SKM-1 (cell line): ENCODE measurements around the gene CORIN.
"Not testable (repeated sequence)": the region's sequence is repeated elsewhere in the genome, so short reads cannot be mapped to it uniquely, and the experiment has no call there.

Experiments used
- DNase-seq: peaks from one replicate; lab custom pipeline; 2025; ENCODE audit not compliant: unreplicated experiment; lab: John Stamatoyannopoulos, UW

CORIN gene

DNA sequence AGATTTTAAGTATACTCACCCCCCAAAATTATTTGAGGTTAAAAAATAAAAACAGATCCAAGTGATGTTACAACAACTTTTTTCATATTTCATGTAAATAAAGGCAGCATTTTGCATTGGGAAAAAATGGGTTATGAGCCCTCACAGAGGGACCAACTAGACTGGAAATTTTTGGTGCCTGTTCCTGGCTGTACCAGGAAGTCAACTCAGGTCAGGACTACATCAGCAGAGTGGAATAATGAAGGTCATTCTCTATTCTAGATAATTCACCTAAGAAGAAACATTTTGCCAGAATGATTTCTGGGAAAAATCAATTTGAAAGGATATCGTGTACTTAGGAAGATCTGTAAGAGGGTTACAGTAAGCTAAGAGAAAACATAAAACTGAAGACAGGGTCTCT lies 66.8 kb downstream of the CORIN start:
- DNase-seq: no peak

GRCh38 chr4:47767956-47768355 lies 69.9 kb downstream of the CORIN start:
- not testable (repeated sequence) for DNase-seq

DNA sequence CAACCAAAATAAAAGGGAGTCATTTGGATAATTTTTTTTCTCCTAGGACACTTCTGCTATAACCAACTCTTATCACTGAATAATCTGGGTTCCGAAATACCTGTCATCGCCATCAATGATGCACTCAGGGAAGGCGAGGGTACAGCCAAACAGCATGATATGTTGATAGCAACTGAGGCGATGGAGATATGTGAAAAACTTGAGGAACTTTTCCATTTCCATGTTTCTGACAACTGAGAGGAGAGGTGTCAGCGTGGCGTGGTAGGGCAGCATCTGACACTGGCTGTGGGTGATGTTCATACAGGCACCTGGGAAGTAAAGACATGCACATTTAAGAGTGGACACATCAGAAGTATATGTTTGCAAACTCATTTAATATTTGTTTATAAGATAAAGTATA lies 74.6 kb downstream of the CORIN start:
- DNase-seq: no peak

- no peak for DNase-seq
These were observed 75.2 kb downstream of the CORIN start for GRCh38 chr4:47762376-47763266.

- DNase-seq: not testable (repeated sequence)
These were observed 84.6 kb downstream of the CORIN start for GRCh38 chr4:47753316-47753715.

DNA sequence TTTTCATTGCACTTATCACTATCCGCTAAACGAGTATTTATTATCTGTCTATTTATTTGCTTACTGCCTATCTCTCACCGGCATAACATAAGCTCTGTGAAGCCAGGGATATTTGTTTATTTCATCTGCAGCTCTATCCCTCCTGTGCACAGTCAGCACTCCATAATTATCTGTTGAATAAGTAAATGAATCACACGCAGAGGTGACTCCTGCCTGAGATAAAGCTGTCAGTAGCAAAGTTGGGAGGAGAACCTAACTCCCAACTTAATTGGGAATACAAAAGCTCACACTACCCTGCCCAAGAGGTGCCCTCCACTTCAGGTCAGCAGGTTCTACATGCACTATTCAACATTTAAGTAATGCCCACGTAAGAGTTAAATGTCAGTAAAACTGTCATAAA lies 85.7 kb downstream of the CORIN start:
- no peak for DNase-seq

DNA sequence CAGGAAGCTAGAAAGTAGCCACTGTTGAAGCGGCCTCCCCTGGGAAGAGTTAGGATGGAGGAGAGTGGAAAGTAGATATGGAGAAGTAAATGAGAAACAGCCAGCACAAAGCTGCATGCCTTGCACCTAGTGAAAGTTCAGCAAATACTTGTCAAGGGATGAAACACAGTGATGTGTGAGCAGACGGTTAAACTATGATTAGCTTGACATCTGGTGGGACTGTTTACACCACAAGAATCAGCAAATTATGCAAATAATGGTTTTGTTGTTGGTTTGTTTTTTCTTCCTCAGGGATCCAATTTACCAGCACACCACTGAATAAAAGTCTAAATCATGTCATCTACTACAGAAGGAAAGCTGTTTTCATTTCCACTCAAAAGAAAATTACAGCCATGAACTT lies 87.1 kb downstream of the CORIN start:
- no peak for DNase-seq

DNA sequence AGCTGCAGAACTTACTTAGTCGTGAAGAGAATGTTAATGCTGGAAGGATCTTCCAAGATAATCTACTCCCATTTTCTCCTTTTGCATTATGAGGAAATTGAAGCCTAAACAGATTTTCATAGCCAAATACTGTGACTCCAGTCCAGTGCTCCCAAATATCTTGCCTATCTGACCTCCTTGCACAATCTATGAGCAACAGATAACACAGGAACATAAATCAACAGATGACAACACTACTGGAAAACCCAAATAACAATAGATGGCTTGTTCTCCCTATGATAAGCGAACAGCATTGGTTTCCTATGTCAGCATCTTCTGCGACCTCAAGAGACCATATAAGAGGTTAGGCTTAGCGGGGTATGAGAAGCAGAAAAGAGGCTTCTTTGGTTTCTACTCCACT lies 88.0 kb downstream of the CORIN start:
- DNase-seq: no peak

DNA sequence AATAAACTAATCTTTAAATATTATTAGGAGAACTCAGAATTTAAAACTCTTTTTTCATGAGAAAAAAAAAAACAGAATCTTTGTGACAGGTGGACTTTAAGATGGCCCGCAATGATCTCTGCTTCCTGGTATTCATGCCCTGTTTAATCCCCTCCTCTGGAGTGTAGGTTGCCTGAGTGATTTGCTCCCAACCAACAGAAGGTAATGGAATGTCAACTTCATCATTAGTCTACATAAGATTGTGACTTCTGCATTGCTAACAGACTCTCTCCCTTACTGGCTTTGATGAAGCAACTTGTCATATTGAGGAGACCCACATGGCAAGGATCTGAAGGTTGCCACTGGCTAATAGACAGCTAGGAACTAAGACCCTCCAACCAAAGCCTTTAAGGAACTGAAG lies 88.8 kb downstream of the CORIN start:
- DNase-seq: no peak

- DNase-seq: no peak
These were observed 89.9 kb downstream of the CORIN start for GRCh38 chr4:47747846-47748494.

DNA sequence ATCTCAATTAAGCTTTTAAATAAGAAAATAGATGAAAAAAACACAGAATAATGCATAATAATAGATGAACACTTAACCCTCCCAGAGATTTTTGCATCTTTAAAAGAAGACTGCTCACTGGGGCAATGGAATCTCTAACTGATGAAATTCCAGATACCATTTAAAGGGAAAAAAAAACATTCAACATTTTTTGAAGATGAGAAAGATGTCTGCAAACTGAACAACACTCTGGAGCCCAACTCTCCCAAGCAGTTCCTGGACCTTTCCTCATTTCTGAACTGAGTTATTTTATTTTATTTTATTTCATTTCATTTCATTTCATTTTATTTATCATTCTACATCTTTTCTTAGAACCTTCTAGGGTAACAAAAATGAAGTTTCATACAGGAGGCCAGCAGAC lies 90.7 kb downstream of the CORIN start:
- no peak for DNase-seq

DNA sequence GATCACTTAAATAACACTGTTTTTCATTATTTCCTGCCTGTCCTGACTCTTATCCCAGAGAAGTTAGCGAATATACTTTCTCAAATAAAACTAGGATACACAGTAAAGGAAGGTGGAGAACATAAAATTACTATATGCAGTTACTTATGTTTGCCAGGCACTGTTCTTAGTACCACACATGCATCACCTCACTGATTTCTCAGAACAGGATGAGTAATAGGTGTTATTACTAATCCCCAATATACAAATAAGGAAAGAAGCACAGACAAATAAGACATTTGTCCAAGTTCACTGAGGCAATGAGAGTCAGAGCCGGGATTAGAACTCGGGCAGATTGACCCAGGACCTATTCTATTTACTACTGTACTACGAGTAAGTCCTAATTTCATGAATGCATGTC lies 91.7 kb downstream of the CORIN start:
- no peak for DNase-seq

DNA sequence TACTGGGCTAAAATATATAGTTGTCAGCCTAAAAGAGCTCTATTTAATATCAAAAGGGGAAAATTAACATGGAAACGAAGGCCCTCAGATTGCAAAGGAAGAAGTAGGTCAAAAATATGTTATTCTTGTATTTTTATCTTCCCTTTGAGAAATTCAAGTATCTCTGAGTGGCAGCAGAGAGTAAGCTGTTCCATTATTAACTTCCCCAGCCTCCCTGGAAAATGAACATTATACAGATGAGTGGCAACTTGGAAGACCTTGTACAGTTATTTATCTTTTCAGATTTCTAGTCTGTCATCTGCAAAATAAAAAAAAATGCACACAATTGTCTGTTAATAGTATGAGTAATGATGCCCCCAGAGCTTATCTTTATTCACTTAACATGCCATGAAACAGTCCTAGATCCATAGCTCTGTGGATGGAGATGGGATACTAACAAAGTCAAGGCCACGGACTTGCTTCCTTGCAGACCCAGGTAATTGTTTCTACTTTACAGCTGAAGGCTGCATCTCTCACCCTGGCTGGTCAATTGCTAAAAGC lies 93.0 kb downstream of the CORIN start:
- no peak for DNase-seq

DNA sequence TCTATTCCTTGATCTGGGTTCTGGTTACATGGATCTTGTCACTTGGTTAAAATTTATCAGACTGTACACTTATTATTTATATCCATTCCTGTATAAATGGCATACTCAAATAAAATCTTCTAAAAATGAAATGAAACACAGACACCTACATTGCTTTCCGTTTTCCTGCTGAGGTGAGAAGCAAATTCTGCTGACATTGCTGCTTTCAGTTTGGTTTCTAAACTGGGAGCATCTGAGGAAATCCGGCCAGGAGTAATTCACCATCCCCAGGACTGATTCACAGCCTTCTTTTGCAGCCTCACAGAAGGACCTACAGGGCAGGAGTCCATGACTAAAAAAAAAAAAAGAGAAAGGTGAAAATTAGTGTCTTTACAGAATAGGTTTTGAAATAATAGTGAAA lies 93.6 kb downstream of the CORIN start:
- no peak for DNase-seq

DNA sequence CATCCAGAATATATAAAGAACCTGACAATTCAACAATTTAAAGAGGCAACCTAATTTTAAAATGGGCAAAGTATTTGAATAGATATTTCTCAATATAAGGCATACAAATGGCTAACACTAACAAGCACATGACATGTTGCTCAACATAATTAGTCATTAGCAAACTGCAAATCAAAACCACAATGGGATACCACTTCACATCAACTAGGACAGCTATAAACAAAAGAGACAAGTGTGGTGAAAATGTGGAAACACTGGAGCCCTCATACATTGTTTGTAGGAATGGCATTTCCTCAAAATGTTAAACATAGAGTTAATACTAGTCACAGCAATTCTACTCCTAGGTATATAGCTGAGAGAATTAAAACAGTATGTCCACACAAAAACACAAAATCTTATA lies 96.7 kb downstream of the CORIN start:
- DNase-seq: no peak

- DNase-seq: no peak
These were observed 100.5 kb downstream of the CORIN start for GRCh38 chr4:47737326-47737725.

GRCh38 chr4:47736555-47736954 lies 101.3 kb downstream of the CORIN start:
- no peak for DNase-seq

GRCh38 chr4:47736146-47736545 lies 101.7 kb downstream of the CORIN start:
- no peak for DNase-seq

DNA sequence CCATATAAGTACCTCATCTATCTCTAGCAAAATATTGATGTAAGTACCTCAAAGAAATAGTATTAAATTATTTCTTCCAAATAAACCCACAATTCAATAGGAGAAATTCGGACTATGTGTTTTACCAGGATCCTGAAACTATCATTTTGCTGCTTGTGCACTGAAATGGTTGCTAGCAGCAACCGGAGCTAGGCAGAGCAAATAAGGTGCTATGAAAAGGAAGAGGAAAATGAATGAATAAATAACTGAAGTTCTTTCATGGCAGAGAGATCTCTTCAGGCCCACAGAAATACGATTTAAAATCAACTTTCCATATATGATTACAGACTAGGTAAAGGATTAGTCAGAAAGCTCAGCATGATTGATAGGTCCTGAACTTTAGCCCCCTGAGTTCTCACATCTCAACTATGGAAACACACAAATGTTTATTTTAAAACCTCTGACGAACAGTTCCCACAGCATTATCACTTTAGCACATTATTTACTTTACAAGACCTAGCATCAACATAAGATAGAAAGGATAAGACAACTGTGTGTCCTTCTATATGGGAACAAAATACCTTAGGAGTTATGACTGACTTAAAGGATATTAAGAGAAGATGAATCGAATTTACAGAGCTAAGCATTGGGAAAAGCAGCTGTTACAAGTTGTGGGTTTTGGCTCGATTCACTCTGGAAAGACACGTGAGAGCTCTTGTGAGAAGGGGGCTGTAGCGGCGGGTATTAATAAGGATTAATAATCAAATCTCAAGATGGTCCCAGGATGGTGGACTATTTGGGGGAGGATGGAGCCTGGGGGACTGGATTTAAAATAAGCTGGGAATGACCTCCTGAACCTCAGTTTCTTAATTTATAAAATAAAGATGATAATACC lies 104.3 kb downstream of the CORIN start:
- no peak for DNase-seq

GRCh38 chr4:47731182-47731581 lies 106.7 kb downstream of the CORIN start:
- no peak for DNase-seq

DNA sequence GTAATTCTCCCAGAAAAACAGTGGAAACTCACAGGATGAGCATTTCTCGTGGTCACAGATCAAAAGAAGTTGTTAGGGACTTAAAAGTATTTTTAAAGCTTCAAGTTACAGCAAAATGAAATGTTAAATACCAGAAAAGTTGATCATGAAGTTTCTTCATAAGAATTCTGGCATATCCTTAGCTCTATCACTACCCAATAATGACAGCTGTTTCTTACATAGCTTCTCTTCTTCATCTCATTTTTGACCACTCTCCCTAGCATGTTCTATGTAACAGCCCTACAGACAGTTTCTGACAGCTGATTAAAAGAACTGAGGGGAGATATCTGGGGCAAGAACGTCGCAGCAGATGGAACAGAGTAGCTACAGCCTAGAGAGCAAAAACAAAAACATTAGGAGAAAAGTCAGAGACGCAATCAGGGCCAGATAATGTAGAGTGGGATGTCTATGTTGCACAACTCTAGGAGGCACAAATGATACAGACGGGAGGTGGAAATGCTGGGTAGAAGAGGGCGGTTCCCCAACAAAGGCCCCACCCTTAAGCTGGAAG lies 108.7 kb downstream of the CORIN start:
- DNase-seq: no peak
